ENCODE measurements around the gene CACNA1C. TPM values are rescaled to one million over a fixed set of nuclear protein-coding genes. Genes with fewer than 3 reads are reported as not detected.

The CACNA1C gene
- total and polyA plus RNA-seq, 2 of the 4 experiments (the other 2 are of a cell fraction): 1.6 to 2.6 TPM

GRCh38 chr12:2366711-2367110 is 313.9 kb downstream of the CACNA1C start:
- Histone ChIP-seq H3K27ac (ENCODE audit: insufficient read depth, low read length) (no peak overlapping the region), H2BK15ac (ENCODE audit: low read depth, low read length) (no peak overlapping the region), H2AFZ (replicated peaks; ENCODE audit: low read length, poor library complexity) (no peak overlapping the region), H2AK5ac (ENCODE audit: low read depth, low read length) (no peak overlapping the region), H3K79me1 (ENCODE audit: low read depth in 1 of 2, low read length in 2 of 2) (no peaks in the 10 kb centered on the region), H3K9ac (ENCODE audit: low read depth, low read length) (no peak overlapping the region), H2BK20ac (ENCODE audit: low read depth, low read length) (no peak overlapping the region), H4K20me1 (ENCODE audit: insufficient read depth, low read length) (no peaks in the 10 kb centered on the region), H3K23ac (ENCODE audit: low read depth, low read length) (no peak overlapping the region), H3K14ac (replicated peaks; ENCODE audit: low read depth, low read length) (no peak overlapping the region), H3K27me3 (ENCODE audit: control insufficient read depth, insufficient read depth, low read length) (no peaks in the 10 kb centered on the region), H4K91ac (ENCODE audit: insufficient read depth, low read depth, low read length) (no peak overlapping the region), H2BK5ac (ENCODE audit: low read depth, low read length, poor library complexity, severe bottlenecking) (no peak overlapping the region), H3K56ac (ENCODE audit: extremely low read depth, insufficient read depth, low read length) (no peak overlapping the region), H3K18ac (ENCODE audit: low read depth, low read length) (no peak overlapping the region), H3K9me3 (ENCODE audit: control insufficient read depth, insufficient read depth, low read length) (no peaks in the 10 kb centered on the region), H3K9me1 (ENCODE audit: insufficient read depth, low read length) (peaks cover 9% of the 10 kb centered on the region; the same call in 1 of the 2 replicates), H3K4ac (ENCODE audit: low read depth, low read length) (no peak overlapping the region), H3K36me3 (ENCODE audit: control insufficient read depth, insufficient read depth, low read length) (no peaks in the 10 kb centered on the region), H3K4me3 (ENCODE audit: insufficient read depth, low read depth, low read length) (no peak overlapping the region), H3K4me1 (ENCODE audit: control insufficient read depth, insufficient read depth, low read length) (no peaks in the 10 kb centered on the region), H3K4me2 (ENCODE audit: low read depth, low read length) (no peak overlapping the region), H2BK120ac (ENCODE audit: low read depth, low read length) (no peak overlapping the region), H4K8ac (ENCODE audit: low read depth in 2 of 2, low read length in 2 of 2) (no peak overlapping the region), H4K5ac (ENCODE audit: low read depth, low read length) (no peak overlapping the region), H2AK9ac (replicated peaks; ENCODE audit: low read depth, low read length, poor library complexity) (no peak overlapping the region)
- ChIA-PET POLR2A (ENCODE audit: unreplicated experiment) (no interaction called here), CTCF (no interaction called here)
- in situ Hi-C loops (cut with MboI; ENCODE audit: low sequenced_read_pairs) (no loop called here), dilution Hi-C loops (cut with HindIII; ENCODE audit: low sequenced_read_pairs, unreplicated experiment) (no loop called here), intact Hi-C loops (cut with micrococcal nuclease) (no loop called here)
- DNase-seq (no peak), ATAC-seq (ENCODE audit: low read depth) (no peak)
- no CpG with 5 or more reads among the region's 3 CpGs for WGBS, 2 experiments (ENCODE audit: extremely low coverage in 2 of 2, insufficient read length in 1 of 2)
- BruUV-seq (replicated peaks): no TSS peak
- TF ChIP-seq RAD21 (IDR thresholded peaks at IDR 0.05; ENCODE audit: low read length): no peak
- TF ChIP-seq MAFK (IDR thresholded peaks at IDR 0.05; ENCODE audit: low read depth, low read length): no peak
- no peak for TF ChIP-seq NFE2L2 (IDR thresholded peaks at IDR 0.05; ENCODE audit: low read depth, low read length)
- no peak for TF ChIP-seq CTCF (conservative IDR thresholded peaks at IDR 0.05; ENCODE audit: low read depth, low read length)
- no peak for TF ChIP-seq MXI1 (IDR thresholded peaks at IDR 0.05; ENCODE audit: borderline replicate concordance, low read depth, low read length)
- TF ChIP-seq MAZ (IDR thresholded peaks at IDR 0.05; ENCODE audit: borderline replicate concordance, low read depth, low read length): no peak
- TF ChIP-seq FOS (IDR thresholded peaks at IDR 0.05; ENCODE audit: low read depth, low read length): no peak
- no peak for TF ChIP-seq ELK1 (IDR thresholded peaks at IDR 0.05; ENCODE audit: borderline replicate concordance, low read depth, low read length)
- no peak for TF ChIP-seq USF2 (IDR thresholded peaks at IDR 0.05; ENCODE audit: low read depth, low read length)
- no peak for TF ChIP-seq CEBPB (IDR thresholded peaks at IDR 0.05; ENCODE audit: low read depth, low read length)
- TF ChIP-seq RCOR1 (IDR thresholded peaks at IDR 0.05; ENCODE audit: insufficient replicate concordance, low read length): no peak
- no peak for TF ChIP-seq CHD1 (IDR thresholded peaks at IDR 0.05; ENCODE audit: low read depth, low read length)
- TF ChIP-seq BHLHE40 (IDR thresholded peaks at IDR 0.05; ENCODE audit: low read depth, low read length): no peak
- TF ChIP-seq POLR2A (IDR thresholded peaks at IDR 0.05; ENCODE audit: low read depth, low read length): no peak

Data from IMR-90 (cell line).